Endothelial cell of umbilical vein (primary cell): ENCODE data around the gene NPC1L1. TPM values are rescaled to one million over a fixed set of nuclear protein-coding genes. Genes with fewer than 3 reads are reported as not detected.

ENCODE experiments used
- BruUV-seq: library from RNA; stranded (reverse); fragments of 400-500 nt; replicated peaks from 2 replicates; lab custom pipeline; 2021; lab: Mats Ljungman, UMichigan
- CTCF ChIA-PET: fragments of 300-600, 350-600 bp; sonication (Branson Sonifier 250); formaldehyde crosslinking; loops from one replicate; lab custom pipeline; 2021; ENCODE audit warnings: antibody characterized with exemption, inconsistent platforms; lab: Charles Lee
- POLR2A ChIA-PET: fragments of 300-600, 350-600 bp; sonication (Branson Sonifier 250); formaldehyde crosslinking; loops from one replicate; lab custom pipeline; 2021; ENCODE audit warnings: antibody characterized with exemption, inconsistent platforms; lab: Charles Lee
- DNase-seq: peaks from one replicate; pipeline ENCODE4 v3.0.0-alpha.2; 2011; ENCODE audit warnings: low read depth, low spot score
- FAIRE-seq: peaks from 2 replicates; lab custom pipeline; 2011; peaks lifted over from hg19 to GRCh38; lab: Jason Lieb, UNC
- H2AFZ ChIP-seq: 2 replicates; pipeline ENCODE4 v1.6.0; 2012; ENCODE audit warnings: low read depth, low read length, control low read depth, inconsistent platforms
- H3K27ac ChIP-seq: 2 replicates; pipeline ENCODE4 v1.5.1; 2011; ENCODE audit warnings: low read depth, mild to moderate bottlenecking, control low read depth, low read length, moderate library complexity; ENCODE audit not compliant: insufficient read depth
- H3K27me3 ChIP-seq, 2 experiments: 2 replicates each; pipeline versions ENCODE4 v1.6.0 to v1.6.1; 2011; ENCODE audit warnings: low read length in 2 of 2, mixed read lengths in 1 of 2; ENCODE audit not compliant: control insufficient read depth in 2 of 2, insufficient read depth in 2 of 2
- H3K36me3 ChIP-seq, 2 experiments: 2 replicates in 1 of 2; 3 replicates in 1 of 2; pipeline ENCODE4 v1.5.1; 2011; ENCODE audit warnings: low read length in 2 of 2, mild to moderate bottlenecking in 1 of 2, moderate library complexity in 1 of 2; ENCODE audit not compliant: control insufficient read depth in 2 of 2, insufficient read depth in 2 of 2; ENCODE audit errors: extremely low read depth in 1 of 2
- H3K4me1 ChIP-seq: 3 replicates; pipeline ENCODE4 v1.5.1; 2011; ENCODE audit warnings: mild to moderate bottlenecking, low read length; ENCODE audit not compliant: control insufficient read depth, insufficient read depth; ENCODE audit errors: extremely low read depth
- H3K4me2 ChIP-seq: 2 replicates; pipeline ENCODE4 v1.6.1; 2011; ENCODE audit warnings: low read length, control low read depth, mixed read lengths; ENCODE audit not compliant: insufficient read depth
- H3K4me3 ChIP-seq, 3 experiments: fragments of 200-600 bp in 1 of 3; sonication (generic), shearing (Covaris generic) in 1 of 3; replicated peaks in 1 of 3; 2 replicates each; pipeline ENCODE4 v1.5.1; 2011 to 2016; ENCODE audit warnings: control low read depth in 3 of 3, low read length in 3 of 3, mild to moderate bottlenecking in 2 of 3, inconsistent platforms in 1 of 3, low read depth in 1 of 3, moderate library complexity in 1 of 3; ENCODE audit not compliant: insufficient read depth in 1 of 3
- H3K79me2 ChIP-seq: 2 replicates; pipeline ENCODE4 v1.6.0; 2012; ENCODE audit warnings: low read length, inconsistent platforms; ENCODE audit not compliant: control insufficient read depth, insufficient read depth
- H3K9ac ChIP-seq: replicated peaks from 2 replicates; pipeline ENCODE3; 2011; ENCODE audit warnings: low read length, control low read depth; ENCODE audit not compliant: insufficient read depth; ENCODE audit errors: extremely low read depth
- H3K9me1 ChIP-seq: replicated peaks from 3 replicates; pipeline ENCODE4 v1.6.0; 2011; ENCODE audit warnings: mild to moderate bottlenecking, low read length; ENCODE audit not compliant: control insufficient read depth, insufficient read depth; ENCODE audit errors: extremely low read depth
- H3K9me3 ChIP-seq: replicated peaks from 2 replicates; pipeline ENCODE4 v1.5.1; 2012; ENCODE audit warnings: low read length, inconsistent platforms; ENCODE audit not compliant: control insufficient read depth, insufficient read depth
- H4K20me1 ChIP-seq: replicated peaks from 2 replicates; pipeline ENCODE3; 2011; ENCODE audit warnings: mild to moderate bottlenecking, low read length; ENCODE audit not compliant: control insufficient read depth, insufficient read depth; ENCODE audit errors: extremely low read depth
- CTCF ChIP-seq, 2 donors: IDR thresholded peaks; 1 replicate in 1 of 2; 2 replicates in 1 of 2; pipeline ENCODE4 v1.5.1; 2011; ENCODE audit warnings: low read length in 2 of 2, mild to moderate bottlenecking in 2 of 2, moderate library complexity in 2 of 2, control low read depth in 1 of 2, inconsistent platforms in 1 of 2, low read depth in 1 of 2; ENCODE audit not compliant: insufficient read depth in 1 of 2; ENCODE audit errors: extremely low read depth in 1 of 2
- EZH2 ChIP-seq: IDR thresholded peaks from 2 replicates; pipeline ENCODE4 v1.6.1; 2012; ENCODE audit warnings: borderline replicate concordance, low read depth, mild to moderate bottlenecking, moderate library complexity, low read length, inconsistent platforms; ENCODE audit not compliant: severe bottlenecking
- FOS ChIP-seq: IDR thresholded peaks from 2 replicates; pipeline ENCODE4 v1.6.1; 2011; ENCODE audit warnings: mild to moderate bottlenecking, low read length, moderate library complexity, borderline replicate concordance; ENCODE audit not compliant: insufficient read depth
- GATA2 ChIP-seq: IDR thresholded peaks from 2 replicates; pipeline ENCODE4 v1.7.0; 2011; ENCODE audit warnings: low read depth, mild to moderate bottlenecking, moderate library complexity, mixed read lengths, low read length; ENCODE audit not compliant: insufficient read length, insufficient read depth
- JUN ChIP-seq: IDR thresholded peaks from 2 replicates; pipeline ENCODE4 v1.6.1; 2011; ENCODE audit warnings: borderline replicate concordance, low read depth; ENCODE audit not compliant: insufficient read length, insufficient read depth
- MYC ChIP-seq: IDR thresholded peaks from one replicate; pipeline ENCODE4 v1.6.1; 2011; ENCODE audit warnings: mild to moderate bottlenecking, low read depth, low read length
- POLR2A ChIP-seq: IDR thresholded peaks from 2 replicates; pipeline ENCODE4 v1.6.1; 2012; ENCODE audit warnings: low read depth, mild to moderate bottlenecking, control low read depth, low read length
- POLR2AphosphoS5 ChIP-seq: IDR thresholded peaks from 2 replicates; pipeline ENCODE4 v1.6.1; 2012; ENCODE audit warnings: low read depth, mild to moderate bottlenecking, control low read depth, low read length, moderate library complexity; ENCODE audit not compliant: insufficient read depth
- dilution Hi-C: fragments of 300-500 bp; cut with MboI; formaldehyde crosslinking; loops from one replicate; pipeline ENCODE4 v1.15.0; 2019; ENCODE audit warnings: low sequenced_read_pairs; ENCODE audit not compliant: extremely low pct_ligation_motif_present
- intact Hi-C: fragments of 100-400 bp; cut with micrococcal nuclease; formaldehyde crosslinking; loops from one replicate; pipeline ENCODE4 v1.10.0; 2022
- polyA plus RNA-seq, 4 experiments: library from polyadenylated mRNA; depleted of rRNA in 3 of 4; stranded (reverse) in 3 of 4; unstranded in 1 of 4; fragments of >200 nt; gene quantifications; 2 replicates each; pipeline versions ENCODE4 v1.2.1 to v1.2.3, GENCODE V29; 2011 to 2012; ENCODE audit warnings: missing spikeins in 1 of 4
- total RNA-seq: library from RNA; stranded (reverse); gene quantifications from 2 replicates; pipeline ENCODE4 v1.2.3, GENCODE V29; 2021
- TF ChIP-seq, protein P1 (sequence below): IDR thresholded peaks from 2 replicates; pipeline ENCODE4 v1.6.1; 2011; ENCODE audit not compliant: insufficient read depth, insufficient read length

Gene NPC1L1
- total and polyA plus RNA-seq, 2 donors (not counting 3 experiments of a cell fraction or from before 2014, with no cell fraction given): not detected

DNA sequence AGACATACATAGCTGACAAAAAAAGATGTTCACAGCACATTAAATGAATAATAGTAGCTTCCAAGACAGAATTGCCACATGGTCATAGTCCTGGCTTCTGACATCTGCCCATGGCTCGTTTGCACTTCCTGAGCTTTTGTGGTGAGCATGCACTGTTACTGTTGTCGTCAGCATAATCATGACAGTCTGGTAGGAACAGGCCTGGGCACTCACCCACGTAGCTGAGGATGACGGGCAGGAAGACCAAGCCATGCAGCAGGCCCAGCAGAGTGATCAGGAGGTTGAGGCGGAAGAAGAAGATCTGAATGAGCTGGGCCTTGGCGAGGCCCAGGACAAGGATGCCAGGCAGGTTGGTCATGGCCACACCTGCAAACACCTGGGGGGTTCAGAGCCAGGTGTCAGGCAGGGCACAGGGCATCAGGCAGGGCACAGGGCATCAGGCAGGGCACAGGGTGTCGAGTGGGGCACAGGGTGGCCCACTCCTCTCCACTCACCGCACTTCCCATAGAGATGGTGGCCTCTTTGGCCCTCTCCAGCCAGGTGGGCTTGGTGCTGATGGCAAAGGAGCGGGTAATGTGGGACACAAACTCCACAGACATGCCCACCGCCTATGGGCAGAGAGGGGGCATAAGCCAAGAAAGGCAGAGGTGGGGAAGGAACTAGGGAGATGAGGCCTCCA lies 25.4 kb downstream of the NPC1L1 start:
- Histone ChIP-seq H3K4me2 (no peak overlapping the region), H3K4me3 (no peak overlapping the region), H3K27ac (no peak overlapping the region), H3K9me3 (no peaks in the 10 kb centered on the region), H4K20me1 (no peaks in the 10 kb centered on the region), H3K27me3 (peaks cover 2 to 5% of the 10 kb centered on the region in 2 experiments), H3K36me3 (no peaks in the 10 kb centered on the region), H2AFZ (no peak overlapping the region), H3K79me2 (no peaks in the 10 kb centered on the region), H3K9me1 (no peaks in the 10 kb centered on the region), H3K9ac (no peak overlapping the region), H3K4me1 (no peaks in the 10 kb centered on the region)
- CTCF ChIA-PET: interaction anchor here (0.7 to 1.1 kb wide), 2 partner anchors 12 to 19 kb away, joined by 3 to 7 read pairs; no protein-coding TSS in a partner anchor
- no peak for TF ChIP-seq POLR2AphosphoS5
- no TSS peak for BruUV-seq
- POLR2A ChIA-PET: no interaction called here
- DNase-seq (no peak), FAIRE-seq (no peak)
- dilution Hi-C loops: no loop called here
- intact Hi-C loops: no loop called here

DNA sequence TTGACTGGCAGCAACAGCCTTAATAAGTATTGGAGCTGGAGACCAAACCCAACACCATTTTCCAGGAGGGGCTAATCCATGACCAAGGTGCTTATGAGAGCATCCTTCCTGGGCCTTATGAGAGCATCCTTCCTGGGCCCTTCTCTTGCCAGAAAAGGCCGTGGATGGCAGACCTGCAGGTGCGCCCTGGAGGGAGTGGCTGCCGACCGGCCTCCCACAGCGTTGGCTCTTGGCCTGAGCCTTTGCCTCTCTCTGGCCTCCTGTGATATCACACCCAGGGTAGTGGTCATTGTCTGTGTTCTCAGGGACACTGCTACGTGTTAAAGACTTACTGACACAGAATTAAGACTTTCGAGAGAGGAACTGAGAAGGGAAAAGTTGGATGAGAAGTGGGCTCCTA lies 28.4 kb downstream of the NPC1L1 start:
- dilution Hi-C loops: no loop called here
- H3K4me1 ChIP-seq: no peaks in the 10 kb centered on the region
- no peak overlapping the region for H3K9ac ChIP-seq
- ChIA-PET CTCF (no interaction called here), POLR2A (no interaction called here)
- H3K27me3 ChIP-seq: peaks cover 7 to 8% of the 10 kb centered on the region in 2 experiments
- H3K4me3 ChIP-seq: no peak overlapping the region
- H2AFZ ChIP-seq: no peak overlapping the region
- FAIRE-seq: no peak
- no peaks in the 10 kb centered on the region for H3K36me3 ChIP-seq
- no peaks in the 10 kb centered on the region for H3K9me1 ChIP-seq
- H3K27ac ChIP-seq: no peak overlapping the region
- BruUV-seq: no TSS peak
- no peaks in the 10 kb centered on the region for H3K9me3 ChIP-seq
- intact Hi-C loops: no loop called here
- no peak for DNase-seq
- no peaks in the 10 kb centered on the region for H3K79me2 ChIP-seq
- no peak for TF ChIP-seq JUN
- TF ChIP-seq CTCF (IDR thresholded peaks at IDR 0.05; ENCODE audit: extremely low read depth in 1 of 2, insufficient read depth in 1 of 2, low read depth in 1 of 2, low read length in 2 of 2): no peak
- no peak for TF ChIP-seq POLR2A
- TF ChIP-seq, protein P1, sequence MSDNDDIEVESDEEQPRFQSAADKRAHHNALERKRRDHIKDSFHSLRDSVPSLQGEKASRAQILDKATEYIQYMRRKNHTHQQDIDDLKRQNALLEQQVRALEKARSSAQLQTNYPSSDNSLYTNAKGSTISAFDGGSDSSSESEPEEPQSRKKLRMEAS: no peak
- TF ChIP-seq EZH2: no peak
- no peak for TF ChIP-seq MYC
- no peak for TF ChIP-seq POLR2AphosphoS5
- TF ChIP-seq FOS: no peak
- TF ChIP-seq GATA2: no peak
- no peaks in the 10 kb centered on the region for H4K20me1 ChIP-seq
- H3K4me2 ChIP-seq: no peak overlapping the region
